HEK293T (cell line): Measurements from ENCODE around the gene RPS6KA1.

ENCODE experiments used
- BHLHE40 ChIP-seq: fragments of 450-650 bp; IDR thresholded peaks from 2 replicates; pipeline ENCODE4 v1.6.1; 2016; ENCODE audit warnings: mild to moderate bottlenecking, moderate library complexity, borderline replicate concordance
- FOXA1 ChIP-seq: fragments of 450-650 bp; IDR thresholded peaks from 2 replicates; pipeline ENCODE4 v1.6.1; 2016; ENCODE audit warnings: mild to moderate bottlenecking
- L3MBTL2 ChIP-seq: fragments of 450-650 bp; conservative IDR thresholded peaks from 2 replicates; pipeline ENCODE4 v1.6.1; 2016; ENCODE audit warnings: mild to moderate bottlenecking
- NFRKB ChIP-seq: fragments of 450-650 bp; IDR thresholded peaks from 2 replicates; pipeline ENCODE4 v1.6.1; 2016; ENCODE audit warnings: mild to moderate bottlenecking, moderate library complexity
- SUZ12 ChIP-seq: fragments of 450-650 bp; IDR thresholded peaks from 2 replicates; pipeline ENCODE4 v1.6.1; 2016; ENCODE audit warnings: mild to moderate bottlenecking

- TF ChIP-seq BHLHE40 (no peak), NFRKB (no peak), L3MBTL2 (no peak), FOXA1 (no peak), SUZ12 (no peak)
Observed at GRCh38 chr1:26493938-26494337, 35.6 kb upstream of the RPS6KA1 start.
